ENCODE data around the gene RNF167.

RNF167 gene

DNA sequence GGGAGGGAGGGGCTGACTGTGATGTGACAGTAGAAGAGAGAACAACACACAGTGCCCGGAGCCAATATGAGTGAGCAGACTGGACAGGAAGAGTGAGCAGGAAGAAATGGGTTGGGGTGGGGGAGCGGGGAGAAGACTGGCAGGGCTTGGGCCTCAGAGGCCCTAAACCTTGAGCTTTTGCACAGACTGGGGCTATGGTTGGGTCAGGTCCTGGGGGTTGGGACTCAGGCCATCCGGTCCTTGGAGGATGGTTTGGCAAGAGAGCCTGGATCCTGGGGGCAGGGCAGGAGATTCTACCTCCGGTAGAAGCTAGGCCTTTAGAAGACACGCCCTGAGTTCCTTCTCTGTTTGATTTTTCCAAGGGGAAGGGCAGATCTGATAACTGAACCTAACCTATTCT is 46.3 kb downstream of the RNF167 start:
- Histone ChIP-seq H3K4me3 (ENCODE audit: low read length) (peak overlapping the region; percentile 92), H3K36me3 (replicated peaks; ENCODE audit: insufficient read depth, low read length) (no peaks in the 10 kb centered on the region), H3K27ac (ENCODE audit: low read length) (no peak overlapping the region), H4K20me1 (ENCODE audit: insufficient read depth, low read length) (no peaks in the 10 kb centered on the region), H3K4me1 (ENCODE audit: low read length) (peaks cover 16% of the 10 kb centered on the region; the same call in 1 of the 2 replicates), H3K9ac (ENCODE audit: low read length) (peak overlapping the region; percentile 83; the same call in 1 of the 2 replicates), H3F3A (ENCODE audit: insufficient read depth, low read length) (0 out of 2 replicates have a peak, but pooled peaks cover 3% of the 10 kb centered on the region), H3K27me3 (replicated peaks; ENCODE audit: insufficient read depth, low read length) (no peaks in the 10 kb centered on the region), H3K4me2 (ENCODE audit: low read depth, low read length) (peak overlapping the region; percentile 98), H3K9me2 (replicated peaks; ENCODE audit: insufficient read depth, low read length) (no peaks in the 10 kb centered on the region), H3K79me2 (ENCODE audit: low read length) (peaks cover 14% of the 10 kb centered on the region; the same call in 1 of the 2 replicates), H3K9me3 (replicated peaks; ENCODE audit: insufficient read depth, low read length) (no peaks in the 10 kb centered on the region), H2AFZ (ENCODE audit: low read length) (peak overlapping the region; percentile 96; the same call in 1 of the 2 replicates)
- TF ChIP-seq, protein P1, sequence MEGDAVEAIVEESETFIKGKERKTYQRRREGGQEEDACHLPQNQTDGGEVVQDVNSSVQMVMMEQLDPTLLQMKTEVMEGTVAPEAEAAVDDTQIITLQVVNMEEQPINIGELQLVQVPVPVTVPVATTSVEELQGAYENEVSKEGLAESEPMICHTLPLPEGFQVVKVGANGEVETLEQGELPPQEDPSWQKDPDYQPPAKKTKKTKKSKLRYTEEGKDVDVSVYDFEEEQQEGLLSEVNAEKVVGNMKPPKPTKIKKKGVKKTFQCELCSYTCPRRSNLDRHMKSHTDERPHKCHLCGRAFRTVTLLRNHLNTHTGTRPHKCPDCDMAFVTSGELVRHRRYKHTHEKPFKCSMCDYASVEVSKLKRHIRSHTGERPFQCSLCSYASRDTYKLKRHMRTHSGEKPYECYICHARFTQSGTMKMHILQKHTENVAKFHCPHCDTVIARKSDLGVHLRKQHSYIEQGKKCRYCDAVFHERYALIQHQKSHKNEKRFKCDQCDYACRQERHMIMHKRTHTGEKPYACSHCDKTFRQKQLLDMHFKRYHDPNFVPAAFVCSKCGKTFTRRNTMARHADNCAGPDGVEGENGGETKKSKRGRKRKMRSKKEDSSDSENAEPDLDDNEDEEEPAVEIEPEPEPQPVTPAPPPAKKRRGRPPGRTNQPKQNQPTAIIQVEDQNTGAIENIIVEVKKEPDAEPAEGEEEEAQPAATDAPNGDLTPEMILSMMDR (IDR thresholded peaks at IDR 0.05; ENCODE audit: low read length): no peak
- TF ChIP-seq EZH2phosphoT487 (IDR thresholded peaks at IDR 0.05; ENCODE audit: low read length) (no peak), EZH2 (optimal IDR thresholded peaks at IDR 0.05; ENCODE audit: low read depth, low read length) (no peak)
- no peak for DNase-seq

DNA sequence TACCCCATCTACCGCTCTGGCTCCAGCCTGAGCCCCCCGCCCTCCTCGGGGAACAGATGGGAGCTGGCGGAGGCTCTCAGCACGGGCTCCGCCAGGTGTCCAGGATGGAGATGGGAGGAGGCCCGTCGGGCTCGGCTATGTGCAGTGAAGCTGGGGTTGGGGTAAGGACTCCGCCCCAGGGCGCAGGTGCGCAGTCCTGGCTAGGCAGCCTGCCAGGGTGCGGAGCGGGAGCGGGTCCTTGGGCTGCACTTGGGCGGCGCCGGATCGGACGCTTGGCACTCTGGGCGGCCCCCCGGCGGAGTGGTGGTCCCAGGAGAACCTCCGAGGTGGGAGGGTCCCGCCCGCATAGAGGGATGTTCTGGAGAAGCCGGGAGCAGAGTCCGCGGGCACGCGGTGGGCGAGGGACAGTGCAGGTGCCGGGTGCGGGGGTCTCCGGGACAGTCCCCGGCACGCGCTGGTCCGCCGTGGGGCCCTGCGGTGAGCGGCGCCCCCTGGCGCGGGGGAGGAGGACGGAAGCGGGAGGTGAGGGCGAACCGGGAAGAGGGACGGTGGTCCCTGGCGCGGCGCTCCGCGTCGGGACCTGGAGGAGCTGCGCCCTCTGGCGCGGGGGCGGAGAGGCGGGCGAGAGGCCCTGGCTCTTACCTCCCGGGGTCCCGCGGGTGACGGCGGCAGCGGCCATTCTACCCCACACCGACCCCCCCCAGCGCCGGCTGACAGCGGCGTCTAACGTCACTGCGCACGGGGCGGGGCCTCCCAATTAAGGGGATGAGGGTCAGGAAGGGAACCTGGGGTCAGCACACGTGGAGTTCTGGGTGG is 47.1 kb downstream of the RNF167 start, which contains the start of gene CAMTA2:
CAMTA2 (minus strand) TSS at position 725 of the 816 bp plus-strand sequence. CDS start 1,453 bp downstream, outside the sequence.
- Histone ChIP-seq H3K9me2 (replicated peaks; ENCODE audit: insufficient read depth, low read length) (no peaks in the 10 kb centered on the region), H2AFZ (ENCODE audit: low read length) (peak within 1 kb of the TSS; percentile 96), H3K4me3 (ENCODE audit: low read length) (peak within 1 kb of the TSS; percentile 92), H3K36me3 (replicated peaks; ENCODE audit: insufficient read depth, low read length) (no peaks in the 10 kb centered on the region), H3K9me3 (replicated peaks; ENCODE audit: insufficient read depth, low read length) (no peaks in the 10 kb centered on the region), H3K4me1 (ENCODE audit: low read length) (peaks cover 16% of the 10 kb centered on the region; the same call in 1 of the 2 replicates), H3K9ac (ENCODE audit: low read length) (peak within 1 kb of the TSS; percentile 83), H3K79me2 (ENCODE audit: low read length) (peaks cover 14% of the 10 kb centered on the region; the same call in 1 of the 2 replicates), H4K20me1 (ENCODE audit: insufficient read depth, low read length) (no peaks in the 10 kb centered on the region), H3K27me3 (replicated peaks; ENCODE audit: insufficient read depth, low read length) (no peaks in the 10 kb centered on the region), H3F3A (ENCODE audit: insufficient read depth, low read length) (0 out of 2 replicates have a peak, but pooled peaks cover 5% of the 10 kb centered on the region), H3K27ac (ENCODE audit: low read length) (peak within 1 kb of the TSS; percentile 41; the same call in 1 of the 2 replicates), H3K4me2 (ENCODE audit: low read depth, low read length) (peak within 1 kb of the TSS; percentile 98)
- no peak for TF ChIP-seq EZH2phosphoT487 (IDR thresholded peaks at IDR 0.05; ENCODE audit: low read length)
- TF ChIP-seq, protein P1 (IDR thresholded peaks at IDR 0.05; ENCODE audit: low read length): peak; percentile 69
- DNase-seq: peak; percentile 75

DNA sequence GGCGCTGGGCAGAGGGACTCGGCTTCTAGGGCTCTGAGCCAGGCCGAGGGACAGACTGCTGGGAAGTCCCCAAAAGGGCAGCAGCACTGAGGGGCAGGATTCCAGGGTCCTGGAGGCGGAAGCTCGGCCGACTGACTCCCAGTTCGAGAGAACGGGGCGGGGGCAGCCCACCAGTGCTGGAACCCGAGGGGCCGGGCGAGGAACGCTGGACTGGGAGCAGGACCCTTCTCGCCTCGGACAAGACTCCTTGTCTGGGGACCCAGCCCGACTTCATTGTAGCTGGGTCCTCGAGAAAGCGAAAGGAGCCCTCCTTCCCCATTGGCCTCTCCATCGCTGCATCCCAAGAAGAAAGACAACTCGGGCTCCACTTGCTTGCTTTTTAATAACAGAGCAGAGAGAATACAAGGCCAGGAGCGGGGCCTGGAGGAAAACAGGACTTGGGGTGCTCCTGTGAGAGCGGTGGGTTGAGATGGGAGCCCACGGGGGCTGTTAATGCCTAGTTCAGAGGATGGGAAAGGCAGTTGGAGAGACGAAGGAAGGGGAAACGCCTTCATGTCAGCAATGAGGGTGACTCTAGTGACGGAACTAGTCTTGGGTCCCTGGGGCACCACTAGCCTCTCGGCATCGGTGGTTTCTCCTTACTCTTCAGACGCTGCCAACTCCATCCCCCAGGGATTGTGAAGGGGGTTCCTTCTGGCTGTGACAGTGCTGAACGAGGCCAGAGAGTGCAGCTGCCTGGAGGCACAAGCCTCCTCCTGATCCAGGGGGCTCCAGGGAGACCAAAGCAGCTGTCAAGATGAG is 47.9 kb downstream of the RNF167 start:
- DNase-seq: no peak
- H3K9ac ChIP-seq (ENCODE audit: low read length): peak overlapping the region; percentile 83
- peak overlapping the region; percentile 96 for H2AFZ ChIP-seq (ENCODE audit: low read length)

More for the DNA sequence above, 47.9 kb downstream of the RNF167 start:
- Histone ChIP-seq H3F3A (ENCODE audit: insufficient read depth, low read length) (0 out of 2 replicates have a peak, but pooled peaks cover 5% of the 10 kb centered on the region), H3K27ac (ENCODE audit: low read length) (peak overlapping the region; percentile 41; the same call in 1 of the 2 replicates), H3K4me3 (ENCODE audit: low read length) (peak overlapping the region; percentile 92), H3K4me1 (ENCODE audit: low read length) (peaks cover 16% of the 10 kb centered on the region; the same call in 1 of the 2 replicates), H3K36me3 (replicated peaks; ENCODE audit: insufficient read depth, low read length) (no peaks in the 10 kb centered on the region), H4K20me1 (ENCODE audit: insufficient read depth, low read length) (no peaks in the 10 kb centered on the region), H3K27me3 (replicated peaks; ENCODE audit: insufficient read depth, low read length) (no peaks in the 10 kb centered on the region), H3K9me2 (replicated peaks; ENCODE audit: insufficient read depth, low read length) (no peaks in the 10 kb centered on the region), H3K79me2 (ENCODE audit: low read length) (peaks cover 14% of the 10 kb centered on the region; the same call in 1 of the 2 replicates), H3K9me3 (replicated peaks; ENCODE audit: insufficient read depth, low read length) (no peaks in the 10 kb centered on the region), H3K4me2 (ENCODE audit: low read depth, low read length) (peak overlapping the region; percentile 98)
- TF ChIP-seq EZH2 (optimal IDR thresholded peaks at IDR 0.05; ENCODE audit: low read depth, low read length): no peak
- TF ChIP-seq, protein P1 (IDR thresholded peaks at IDR 0.05; ENCODE audit: low read length): no peak
- TF ChIP-seq EZH2phosphoT487 (IDR thresholded peaks at IDR 0.05; ENCODE audit: low read length): no peak

Data from MM.1S (cell line).